DND-41 (cell line): Measurements from ENCODE around the gene PCK1.

Source experiments
- EZH2 ChIP-seq: IDR thresholded peaks from 3 replicates; pipeline ENCODE4 v1.6.1; 2012; ENCODE audit warnings: borderline replicate concordance, low read depth, mild to moderate bottlenecking, moderate library complexity, low read length, inconsistent platforms; ENCODE audit not compliant: severe bottlenecking
- TF ChIP-seq, protein P1 (sequence below): IDR thresholded peaks from 2 replicates; pipeline ENCODE4 v1.5.1; 2012; ENCODE audit warnings: borderline replicate concordance, low read length, moderate library complexity, mild to moderate bottlenecking; ENCODE audit not compliant: poor library complexity, severe bottlenecking; ENCODE audit errors: extremely low read depth

DNA sequence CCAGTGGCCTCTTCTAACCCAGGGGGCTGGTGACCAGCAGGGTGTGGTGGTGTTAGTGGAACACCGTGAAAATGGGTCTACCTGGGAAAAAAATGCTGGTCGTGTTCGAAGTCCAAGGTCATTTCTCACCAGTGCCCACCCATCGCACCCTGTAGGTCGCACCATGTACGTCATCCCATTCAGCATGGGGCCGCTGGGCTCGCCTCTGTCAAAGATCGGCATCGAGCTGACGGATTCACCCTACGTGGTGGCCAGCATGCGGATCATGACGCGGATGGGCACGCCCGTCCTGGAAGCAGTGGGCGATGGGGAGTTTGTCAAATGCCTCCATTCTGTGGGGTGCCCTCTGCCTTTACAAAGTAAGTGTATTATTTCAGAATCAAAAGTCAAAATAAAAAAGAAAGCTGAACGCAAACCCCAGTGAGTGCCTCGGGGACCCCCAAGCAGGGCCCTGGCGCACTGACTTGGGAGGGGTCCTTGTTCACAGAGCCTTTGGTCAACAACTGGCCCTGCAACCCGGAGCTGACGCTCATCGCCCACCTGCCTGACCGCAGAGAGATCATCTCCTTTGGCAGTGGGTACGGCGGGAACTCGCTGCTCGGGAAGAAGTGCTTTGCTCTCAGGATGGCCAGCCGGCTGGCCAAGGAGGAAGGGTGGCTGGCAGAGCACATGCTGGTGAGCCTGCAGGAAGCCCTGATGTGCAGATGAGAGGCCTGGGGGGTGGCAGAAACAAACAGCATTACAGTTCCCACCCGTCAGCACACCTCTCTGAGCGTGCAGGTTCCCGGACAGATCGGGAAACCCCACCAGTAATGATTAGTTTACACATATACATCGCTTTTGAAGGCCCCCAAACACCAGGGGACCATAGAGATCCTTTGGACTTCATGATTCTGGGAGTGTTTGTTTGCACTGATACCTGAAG lies 1.9 kb downstream of the PCK1 start:
- TF ChIP-seq, protein P1, sequence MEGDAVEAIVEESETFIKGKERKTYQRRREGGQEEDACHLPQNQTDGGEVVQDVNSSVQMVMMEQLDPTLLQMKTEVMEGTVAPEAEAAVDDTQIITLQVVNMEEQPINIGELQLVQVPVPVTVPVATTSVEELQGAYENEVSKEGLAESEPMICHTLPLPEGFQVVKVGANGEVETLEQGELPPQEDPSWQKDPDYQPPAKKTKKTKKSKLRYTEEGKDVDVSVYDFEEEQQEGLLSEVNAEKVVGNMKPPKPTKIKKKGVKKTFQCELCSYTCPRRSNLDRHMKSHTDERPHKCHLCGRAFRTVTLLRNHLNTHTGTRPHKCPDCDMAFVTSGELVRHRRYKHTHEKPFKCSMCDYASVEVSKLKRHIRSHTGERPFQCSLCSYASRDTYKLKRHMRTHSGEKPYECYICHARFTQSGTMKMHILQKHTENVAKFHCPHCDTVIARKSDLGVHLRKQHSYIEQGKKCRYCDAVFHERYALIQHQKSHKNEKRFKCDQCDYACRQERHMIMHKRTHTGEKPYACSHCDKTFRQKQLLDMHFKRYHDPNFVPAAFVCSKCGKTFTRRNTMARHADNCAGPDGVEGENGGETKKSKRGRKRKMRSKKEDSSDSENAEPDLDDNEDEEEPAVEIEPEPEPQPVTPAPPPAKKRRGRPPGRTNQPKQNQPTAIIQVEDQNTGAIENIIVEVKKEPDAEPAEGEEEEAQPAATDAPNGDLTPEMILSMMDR = no peak
- no peak for TF ChIP-seq EZH2
